Measurements from ENCODE around the gene OR4Q3. TPM values are rescaled to one million over a fixed set of nuclear protein-coding genes. Genes with fewer than 3 reads are reported as not detected.
"Not testable (repeated sequence)": the region's sequence is repeated elsewhere in the genome, so short reads cannot be mapped to it uniquely, and the experiment has no call there.

The OR4Q3 gene
- polyA plus RNA-seq (ENCODE audit: insufficient read length) = not detected

- DNase-seq (ENCODE audit: low read depth) = no peak
Measured at GRCh38 chr14:19743256-19743655, at the start of gene OR4Q3. TSS of gene OR4Q3 (plus strand) at chr14:19743571.

- DNase-seq (ENCODE audit: low read depth) = no peak
Measured at GRCh38 chr14:19729359-19729758, 14.0 kb upstream of the OR4Q3 start.

- no peak for DNase-seq (ENCODE audit: low read depth)
Measured at GRCh38 chr14:19729763-19730162, 13.6 kb upstream of the OR4Q3 start.

- DNase-seq (ENCODE audit: low read depth) = not testable (repeated sequence)
Measured at GRCh38 chr14:19733893-19734292, 9.5 kb upstream of the OR4Q3 start.

GRCh38 chr14:19752316-19752715 is 8.9 kb downstream of the OR4Q3 start:
- not testable (repeated sequence) for DNase-seq (ENCODE audit: low read depth)

- DNase-seq (ENCODE audit: low read depth) = no peak
Measured at GRCh38 chr14:19754172-19754571, 10.8 kb downstream of the OR4Q3 start.

GRCh38 chr14:19771491-19771890 is 28.1 kb downstream of the OR4Q3 start:
- DNase-seq (ENCODE audit: low read depth) = not testable (repeated sequence)

GRCh38 chr14:19771895-19772430 is 28.6 kb downstream of the OR4Q3 start:
- DNase-seq (ENCODE audit: low read depth) = no peak

- DNase-seq (ENCODE audit: low read depth) = not testable (repeated sequence)
Measured at GRCh38 chr14:19772454-19772853, 29.1 kb downstream of the OR4Q3 start.

- DNase-seq (ENCODE audit: low read depth) = not testable (repeated sequence)
Measured at GRCh38 chr14:19773204-19773603, 29.8 kb downstream of the OR4Q3 start, which contains the start of gene OR4M1. TSS of gene OR4M1 (plus strand) at chr14:19773504. CDS start at chr14:19780323, 6,819 bp downstream.

GRCh38 chr14:19775587-19775986 is 32.2 kb downstream of the OR4Q3 start:
- DNase-seq (ENCODE audit: low read depth) = no peak

GRCh38 chr14:19785848-19786247 is 42.5 kb downstream of the OR4Q3 start:
- DNase-seq (ENCODE audit: low read depth) = not testable (repeated sequence)

GRCh38 chr14:19787318-19787717 is 43.9 kb downstream of the OR4Q3 start:
- DNase-seq (ENCODE audit: low read depth) = not testable (repeated sequence)

GRCh38 chr14:19788150-19788549 is 44.8 kb downstream of the OR4Q3 start:
- not testable (repeated sequence) for DNase-seq (ENCODE audit: low read depth)

- not testable (repeated sequence) for DNase-seq (ENCODE audit: low read depth)
Measured at GRCh38 chr14:19796520-19797108, 53.2 kb downstream of the OR4Q3 start.

Other genes with a start within 250 kb of the OR4Q3 start
- gene OR11H2, start 29.7 kb upstream of the OR4Q3 start, polyA plus RNA-seq (ENCODE audit: insufficient read length) = not detected
- not detected for gene OR4M1, start 29.9 kb downstream of the OR4Q3 start, polyA plus RNA-seq (ENCODE audit: insufficient read length)
- gene OR4N2, start 60.2 kb downstream of the OR4Q3 start, polyA plus RNA-seq (ENCODE audit: insufficient read length) = not detected
- gene OR4K2, start 131.6 kb downstream of the OR4Q3 start, polyA plus RNA-seq (ENCODE audit: insufficient read length) = not detected
- not detected for gene OR4K5, start 177.0 kb downstream of the OR4Q3 start, polyA plus RNA-seq (ENCODE audit: insufficient read length)
- not detected for gene OR4K1, start 187.3 kb downstream of the OR4Q3 start, polyA plus RNA-seq (ENCODE audit: insufficient read length)
- not detected for gene OR4K15, start 232.0 kb downstream of the OR4Q3 start, polyA plus RNA-seq (ENCODE audit: insufficient read length)